ENCODE results near the gene PGBD4. TPM values are rescaled to one million over a fixed set of nuclear protein-coding genes. Genes with fewer than 3 reads are reported as not detected.

Gene PGBD4
- total and polyA plus RNA-seq, 2 donors (not counting 3 experiments of a cell fraction or from before 2014, with no cell fraction given), result 0.39 to 1.1 TPM

DNA sequence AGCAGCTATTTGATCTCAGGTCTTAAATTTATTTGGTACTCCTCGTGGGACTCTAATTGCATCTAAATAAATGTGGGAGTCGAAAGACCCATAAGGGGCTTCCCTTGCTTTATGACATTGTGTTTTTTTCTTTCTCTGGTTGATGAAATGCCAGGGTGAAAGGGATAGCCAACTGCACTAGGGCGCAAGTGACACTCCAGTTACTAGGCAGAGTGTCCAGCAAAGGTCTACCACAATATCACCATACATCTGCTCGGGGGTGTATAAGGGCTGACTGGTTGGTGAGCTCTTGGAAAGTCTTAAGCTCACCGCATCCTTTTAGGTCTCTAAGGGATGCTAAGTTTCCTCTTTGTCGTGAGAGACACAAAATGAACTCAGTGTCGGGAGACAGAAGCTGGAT is 54.0 kb downstream of the PGBD4 start:
- CTCF ChIA-PET, result interaction anchor here (1.3 kb wide), 1 partner anchor 54 kb away, joined by 3 read pairs; the partner anchor contains the start of gene KATNBL1
- no TSS peak for BruUV-seq (replicated peaks)
- POLR2A ChIA-PET, result no interaction called here

More for the DNA sequence above, 54.0 kb downstream of the PGBD4 start:
- no peak overlapping the region for H3K4me3 ChIP-seq (replicated peaks in 1 of 3; ENCODE audit: insufficient read depth in 1 of 3, low read depth in 1 of 3, low read length in 3 of 3)
- FAIRE-seq (no peak), DNase-seq (ENCODE audit: low read depth, low spot score) (no peak)
- H3K9ac ChIP-seq (replicated peaks; ENCODE audit: extremely low read depth, insufficient read depth, low read length), result no peak overlapping the region
- intact Hi-C loops (cut with micrococcal nuclease), result no loop called here
- peaks cover 5% of the 10 kb centered on the region for H3K9me3 ChIP-seq (replicated peaks; ENCODE audit: control insufficient read depth, insufficient read depth, low read length)
- no peaks in the 10 kb centered on the region for H4K20me1 ChIP-seq (replicated peaks; ENCODE audit: control insufficient read depth, extremely low read depth, insufficient read depth, low read length)
- TF ChIP-seq FOS (IDR thresholded peaks at IDR 0.05; ENCODE audit: borderline replicate concordance, insufficient read depth, low read length), result no peak
- TF ChIP-seq EZH2 (IDR thresholded peaks at IDR 0.05; ENCODE audit: borderline replicate concordance, low read depth, low read length, severe bottlenecking), result no peak
- no peak for TF ChIP-seq MYC (IDR thresholded peaks at IDR 0.05; ENCODE audit: low read depth, low read length)
- no peak for TF ChIP-seq JUN (IDR thresholded peaks at IDR 0.05; ENCODE audit: borderline replicate concordance, insufficient read depth, insufficient read length, low read depth)
- no peak for TF ChIP-seq POLR2AphosphoS5 (IDR thresholded peaks at IDR 0.05; ENCODE audit: insufficient read depth, low read depth, low read length)
- TF ChIP-seq GATA2 (IDR thresholded peaks at IDR 0.05; ENCODE audit: insufficient read depth, insufficient read length, low read depth, low read length), result no peak
- TF ChIP-seq POLR2A (IDR thresholded peaks at IDR 0.05; ENCODE audit: low read depth, low read length), result no peak
- TF ChIP-seq, protein P1, sequence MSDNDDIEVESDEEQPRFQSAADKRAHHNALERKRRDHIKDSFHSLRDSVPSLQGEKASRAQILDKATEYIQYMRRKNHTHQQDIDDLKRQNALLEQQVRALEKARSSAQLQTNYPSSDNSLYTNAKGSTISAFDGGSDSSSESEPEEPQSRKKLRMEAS (IDR thresholded peaks at IDR 0.05; ENCODE audit: insufficient read depth, insufficient read length), result no peak
- TF ChIP-seq, protein P2, sequence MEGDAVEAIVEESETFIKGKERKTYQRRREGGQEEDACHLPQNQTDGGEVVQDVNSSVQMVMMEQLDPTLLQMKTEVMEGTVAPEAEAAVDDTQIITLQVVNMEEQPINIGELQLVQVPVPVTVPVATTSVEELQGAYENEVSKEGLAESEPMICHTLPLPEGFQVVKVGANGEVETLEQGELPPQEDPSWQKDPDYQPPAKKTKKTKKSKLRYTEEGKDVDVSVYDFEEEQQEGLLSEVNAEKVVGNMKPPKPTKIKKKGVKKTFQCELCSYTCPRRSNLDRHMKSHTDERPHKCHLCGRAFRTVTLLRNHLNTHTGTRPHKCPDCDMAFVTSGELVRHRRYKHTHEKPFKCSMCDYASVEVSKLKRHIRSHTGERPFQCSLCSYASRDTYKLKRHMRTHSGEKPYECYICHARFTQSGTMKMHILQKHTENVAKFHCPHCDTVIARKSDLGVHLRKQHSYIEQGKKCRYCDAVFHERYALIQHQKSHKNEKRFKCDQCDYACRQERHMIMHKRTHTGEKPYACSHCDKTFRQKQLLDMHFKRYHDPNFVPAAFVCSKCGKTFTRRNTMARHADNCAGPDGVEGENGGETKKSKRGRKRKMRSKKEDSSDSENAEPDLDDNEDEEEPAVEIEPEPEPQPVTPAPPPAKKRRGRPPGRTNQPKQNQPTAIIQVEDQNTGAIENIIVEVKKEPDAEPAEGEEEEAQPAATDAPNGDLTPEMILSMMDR (IDR thresholded peaks at IDR 0.05; ENCODE audit: extremely low read depth in 1 of 2, insufficient read depth in 1 of 2, low read depth in 1 of 2, low read length in 2 of 2), result no peak
- peaks cover 5 to 6% of the 10 kb centered on the region in 2 experiments for H3K36me3 ChIP-seq (ENCODE audit: control insufficient read depth in 2 of 2, extremely low read depth in 1 of 2, insufficient read depth in 2 of 2, low read length in 2 of 2)
- H3K27me3 ChIP-seq (ENCODE audit: control insufficient read depth in 2 of 2, insufficient read depth in 2 of 2, low read length in 2 of 2), result no peaks in the 10 kb centered on the region
- dilution Hi-C loops (cut with MboI; ENCODE audit: extremely low pct_ligation_motif_present, low sequenced_read_pairs), result no loop called here
- no peaks in the 10 kb centered on the region for H3K4me1 ChIP-seq (ENCODE audit: control insufficient read depth, extremely low read depth, insufficient read depth, low read length)
- H2AFZ ChIP-seq (ENCODE audit: low read depth, low read length), result no peak overlapping the region
- H3K27ac ChIP-seq (ENCODE audit: insufficient read depth, low read depth, low read length), result no peak overlapping the region
- H3K79me2 ChIP-seq (ENCODE audit: control insufficient read depth, insufficient read depth, low read length), result no peaks in the 10 kb centered on the region
- no peaks in the 10 kb centered on the region for H3K9me1 ChIP-seq (replicated peaks; ENCODE audit: control insufficient read depth, extremely low read depth, insufficient read depth, low read length)
- no peak overlapping the region for H3K4me2 ChIP-seq (ENCODE audit: insufficient read depth, low read length)

Other genes starting within 250 kb of the PGBD4 start
- gene CHRM5, start 133.6 kb upstream of the PGBD4 start, total RNA-seq, result not detected in 2 replicates
- gene CHRM5, start 133.6 kb upstream of the PGBD4 start, polyA plus RNA-seq, result 0.03 TPM in 1 of 2 replicates, not detected in the other
- 20.5 and 23.3 TPM in 2 replicates for gene AVEN, start 62.9 kb upstream of the PGBD4 start, total RNA-seq
- gene AVEN, start 62.9 kb upstream of the PGBD4 start, polyA plus RNA-seq, result 5.5 and 7.7 TPM in 2 replicates
- 69.9 and 70.6 TPM in 2 replicates for gene EMC7, start 221 bp upstream of the PGBD4 start, total RNA-seq
- 46.9 and 57.0 TPM in 2 replicates for gene EMC7, start 221 bp upstream of the PGBD4 start, polyA plus RNA-seq
- gene KATNBL1, start 108.0 kb downstream of the PGBD4 start, total RNA-seq, result 56.8 and 57.9 TPM in 2 replicates
- gene KATNBL1, start 108.0 kb downstream of the PGBD4 start, polyA plus RNA-seq, result 10.7 and 14.1 TPM in 2 replicates
- gene EMC4, start 122.9 kb downstream of the PGBD4 start, total RNA-seq, result 109 and 123 TPM in 2 replicates
- gene EMC4, start 122.9 kb downstream of the PGBD4 start, polyA plus RNA-seq, result 97.4 and 108 TPM in 2 replicates
- gene SLC12A6, start 235.7 kb downstream of the PGBD4 start, total RNA-seq, result 27.1 and 29.4 TPM in 2 replicates
- gene SLC12A6, start 235.7 kb downstream of the PGBD4 start, polyA plus RNA-seq, result 17.6 and 21.4 TPM in 2 replicates
- gene NOP10, start 241.1 kb downstream of the PGBD4 start, total RNA-seq, result 215 and 225 TPM in 2 replicates
- 708 and 710 TPM in 2 replicates for gene NOP10, start 241.1 kb downstream of the PGBD4 start, polyA plus RNA-seq
- gene NUTM1, start 241.2 kb downstream of the PGBD4 start, total RNA-seq, result not detected in 2 replicates
- not detected in 2 replicates for gene NUTM1, start 241.2 kb downstream of the PGBD4 start, polyA plus RNA-seq

Data from endothelial cell of umbilical vein (primary cell).